PC-9 (cell line): ENCODE data around the gene ZNF672.

Experiments
- EZH2 ChIP-seq: fragments of 200-600 bp; sonication (generic); IDR thresholded peaks from 2 replicates; pipeline ENCODE4 v1.8.0; 2017; ENCODE audit warnings: antibody characterized with exemption, low read depth
- TF ChIP-seq, protein P1 (sequence below): fragments of 200-600 bp; sonication (generic); conservative IDR thresholded peaks from 2 replicates; pipeline ENCODE4 v1.6.1; 2017; ENCODE audit warnings: mixed run types, antibody characterized with exemption, mild to moderate bottlenecking, moderate library complexity

DNA sequence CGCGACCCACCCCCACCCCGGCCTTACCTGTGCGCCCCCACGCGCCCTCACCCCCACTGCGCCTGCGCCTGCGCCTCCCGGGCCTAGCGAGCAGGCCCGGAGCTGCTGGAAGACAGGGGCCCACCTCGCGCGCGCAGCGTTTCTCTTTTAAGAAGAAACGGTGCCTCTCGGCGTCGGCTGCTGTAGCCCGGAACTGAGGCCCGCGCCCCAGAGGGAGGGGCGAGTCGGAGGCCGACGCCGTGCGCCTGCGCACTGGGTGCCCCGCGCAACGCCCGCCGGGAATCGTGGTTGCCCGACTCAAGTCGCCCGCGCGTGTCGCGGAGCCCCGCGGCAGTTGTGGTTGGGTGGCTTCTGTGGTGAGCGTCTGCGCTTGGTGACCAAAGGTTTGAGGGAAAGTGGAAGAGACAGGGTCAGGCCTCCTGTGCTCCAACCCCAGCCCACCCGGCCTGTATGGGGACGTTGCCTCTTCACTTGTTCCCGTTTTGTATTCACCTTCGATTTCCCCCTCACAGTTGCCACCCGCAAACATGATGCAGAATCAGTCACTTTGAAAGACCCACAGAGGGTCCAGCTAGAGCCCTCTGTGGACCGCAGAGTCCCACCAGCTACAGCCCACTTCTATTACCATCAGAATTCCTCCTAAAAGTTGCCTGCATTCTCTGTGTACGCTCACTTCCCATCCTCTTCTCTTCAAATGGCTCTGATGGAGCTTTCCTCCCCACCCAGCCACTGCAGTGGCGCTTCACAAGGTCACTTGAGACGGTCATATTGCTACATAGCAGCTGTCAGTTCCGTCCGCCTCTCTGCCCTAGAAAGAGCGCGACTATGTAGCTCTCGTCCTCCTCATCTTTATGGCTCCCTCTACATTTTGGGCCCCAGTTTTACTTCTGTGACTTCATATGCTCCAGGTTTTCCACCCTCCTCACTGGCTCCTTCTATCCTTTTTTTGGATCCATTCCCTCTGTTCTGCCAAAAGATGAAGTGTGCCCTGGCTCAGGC, 21.2 kb downstream of the ZNF672 start, which contains the start of gene ZNF692:
- TF ChIP-seq, protein P1, sequence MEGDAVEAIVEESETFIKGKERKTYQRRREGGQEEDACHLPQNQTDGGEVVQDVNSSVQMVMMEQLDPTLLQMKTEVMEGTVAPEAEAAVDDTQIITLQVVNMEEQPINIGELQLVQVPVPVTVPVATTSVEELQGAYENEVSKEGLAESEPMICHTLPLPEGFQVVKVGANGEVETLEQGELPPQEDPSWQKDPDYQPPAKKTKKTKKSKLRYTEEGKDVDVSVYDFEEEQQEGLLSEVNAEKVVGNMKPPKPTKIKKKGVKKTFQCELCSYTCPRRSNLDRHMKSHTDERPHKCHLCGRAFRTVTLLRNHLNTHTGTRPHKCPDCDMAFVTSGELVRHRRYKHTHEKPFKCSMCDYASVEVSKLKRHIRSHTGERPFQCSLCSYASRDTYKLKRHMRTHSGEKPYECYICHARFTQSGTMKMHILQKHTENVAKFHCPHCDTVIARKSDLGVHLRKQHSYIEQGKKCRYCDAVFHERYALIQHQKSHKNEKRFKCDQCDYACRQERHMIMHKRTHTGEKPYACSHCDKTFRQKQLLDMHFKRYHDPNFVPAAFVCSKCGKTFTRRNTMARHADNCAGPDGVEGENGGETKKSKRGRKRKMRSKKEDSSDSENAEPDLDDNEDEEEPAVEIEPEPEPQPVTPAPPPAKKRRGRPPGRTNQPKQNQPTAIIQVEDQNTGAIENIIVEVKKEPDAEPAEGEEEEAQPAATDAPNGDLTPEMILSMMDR = no peak
- TF ChIP-seq EZH2 = no peak
